ENCODE results near the gene LY9.

LY9 gene

DNA sequence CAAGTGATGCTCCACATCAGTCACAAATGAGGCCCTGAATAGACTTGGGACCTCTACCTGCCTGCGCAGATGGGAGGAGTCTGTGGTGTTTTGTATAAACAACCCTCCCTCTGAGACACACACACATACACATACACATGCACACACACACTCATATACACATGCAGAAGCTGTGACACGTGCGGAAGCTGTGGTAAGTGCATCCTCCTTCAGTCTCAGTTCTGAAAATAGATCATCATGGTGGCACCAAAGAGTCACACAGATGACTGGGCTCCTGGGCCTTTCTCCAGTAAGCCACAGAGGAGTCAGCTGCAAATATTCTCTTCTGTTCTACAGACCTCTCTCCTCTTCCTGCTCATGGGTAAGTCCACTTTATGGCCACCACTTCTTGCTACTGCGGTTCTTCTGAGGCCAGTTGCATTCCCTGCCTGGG, at the start of gene LY9:
Gene LY9, plus strand, starts transcription at position 224 of the 433 bp plus-strand sequence. Its CDS starts 14 bp downstream, at position 238.
- no peak for FAIRE-seq

DNA sequence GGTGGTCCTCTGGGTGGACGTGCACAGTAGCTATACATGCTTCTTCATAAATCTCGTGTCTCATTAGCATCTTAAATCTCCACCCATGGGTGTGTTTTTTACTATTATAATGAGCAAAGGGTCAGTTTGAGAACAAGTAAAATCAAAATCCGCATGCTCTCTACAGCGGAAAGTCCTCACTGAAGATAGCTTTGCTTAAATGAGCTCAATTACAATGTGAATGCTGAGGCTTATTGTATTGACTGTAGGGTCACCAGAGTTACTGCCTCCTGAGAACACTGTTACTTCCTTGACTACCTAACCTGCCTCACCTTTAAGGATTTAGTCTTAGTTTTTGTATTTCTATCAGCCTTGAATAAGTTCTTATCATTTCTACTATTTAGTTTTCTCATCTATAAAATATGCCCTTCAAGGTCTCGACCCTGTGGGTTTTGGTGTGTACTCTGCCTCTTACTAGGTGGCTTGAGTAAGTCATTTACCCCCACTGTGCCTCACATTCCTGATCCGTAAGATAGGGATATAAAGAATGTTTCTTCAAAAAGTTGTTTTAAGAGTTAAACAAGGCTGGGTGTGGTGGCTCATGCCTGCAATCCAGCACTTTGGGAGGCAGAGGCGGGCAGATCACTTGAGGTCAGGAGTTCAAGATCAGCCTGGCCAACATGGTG, 49.0 kb upstream of the LY9 start:
- FAIRE-seq = no peak

DNA sequence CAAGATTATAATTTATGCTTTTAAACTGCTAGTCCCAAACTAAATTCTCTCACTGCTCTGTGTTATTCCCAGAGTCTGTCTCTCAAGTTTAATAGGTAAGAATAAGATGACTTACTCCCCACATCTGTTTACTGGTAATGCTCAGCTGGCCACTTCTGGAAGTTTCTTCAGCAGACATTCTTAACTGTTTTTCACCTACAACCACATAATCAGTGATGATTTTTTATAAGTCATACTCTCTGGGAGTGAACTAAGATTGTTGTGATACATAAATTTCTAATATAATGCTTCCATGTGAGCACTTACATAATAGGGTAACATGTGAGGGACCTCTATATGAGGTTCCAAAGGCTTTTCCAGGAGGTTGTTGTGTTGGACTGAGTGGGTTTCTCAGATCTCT, 48.3 kb upstream of the LY9 start:
- no peak for FAIRE-seq

DNA sequence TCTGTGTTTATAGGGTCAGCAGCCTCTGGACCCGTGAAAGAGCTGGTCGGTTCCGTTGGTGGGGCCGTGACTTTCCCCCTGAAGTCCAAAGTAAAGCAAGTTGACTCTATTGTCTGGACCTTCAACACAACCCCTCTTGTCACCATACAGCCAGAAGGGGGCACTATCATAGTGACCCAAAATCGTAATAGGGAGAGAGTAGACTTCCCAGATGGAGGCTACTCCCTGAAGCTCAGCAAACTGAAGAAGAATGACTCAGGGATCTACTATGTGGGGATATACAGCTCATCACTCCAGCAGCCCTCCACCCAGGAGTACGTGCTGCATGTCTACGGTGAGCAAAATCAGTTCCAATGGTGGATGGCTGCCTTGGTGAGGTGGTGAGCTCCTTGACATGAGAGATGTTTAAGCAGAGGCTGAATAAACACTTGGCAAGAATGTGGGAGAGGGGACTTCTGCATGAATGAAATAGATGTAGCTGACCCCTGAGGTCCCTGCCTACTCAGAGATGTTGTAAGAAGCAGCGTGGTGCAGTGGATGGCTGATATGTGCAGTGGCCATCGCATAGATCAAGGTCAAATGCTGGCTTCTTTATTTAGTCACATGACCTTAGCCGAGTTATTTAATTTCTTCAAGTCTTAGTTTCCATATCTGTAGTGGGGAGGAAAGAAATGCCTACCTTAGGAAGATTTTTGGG, 47.6 kb upstream of the LY9 start:
- no peak for FAIRE-seq

DNA sequence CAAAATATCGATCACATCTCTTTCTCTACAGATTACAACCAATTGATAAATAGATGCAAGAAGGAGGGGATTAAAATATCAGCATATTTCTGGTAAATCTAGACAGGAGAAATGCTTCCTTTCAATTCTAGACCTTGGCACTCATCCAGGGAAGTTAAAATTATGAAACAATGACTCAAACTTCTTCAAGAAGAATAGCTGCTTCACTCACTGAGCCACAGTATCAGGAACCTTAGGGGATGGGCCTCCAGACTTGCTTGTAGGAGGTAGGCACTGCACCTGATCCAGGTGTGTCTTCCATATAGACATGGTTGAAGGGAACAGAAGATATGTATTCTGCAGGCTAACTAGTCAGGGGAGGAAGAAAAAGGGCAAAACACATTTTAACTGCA, 47.1 kb upstream of the LY9 start:
- FAIRE-seq = no peak

GRCh38 chr1:160750608-160751007, 45.4 kb upstream of the LY9 start:
- FAIRE-seq = no peak

DNA sequence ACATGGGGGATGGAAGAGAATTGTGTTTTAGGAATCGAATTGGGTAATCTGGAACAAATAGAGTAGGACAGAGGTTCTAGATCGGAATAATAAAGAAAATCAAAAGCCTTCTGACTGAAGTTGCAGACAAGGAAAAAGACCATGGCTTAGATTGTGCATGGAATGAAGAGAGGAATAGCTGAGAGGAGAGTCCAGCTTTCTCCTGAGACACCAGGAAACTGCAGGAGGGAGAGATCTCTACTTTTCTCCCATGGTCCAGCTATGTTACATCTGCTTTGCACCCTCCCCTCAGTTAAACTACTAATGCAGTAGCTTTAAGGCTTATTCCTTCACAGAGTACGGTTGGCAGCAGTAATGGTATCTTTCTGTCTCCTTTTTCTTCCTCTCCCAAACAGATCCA, 43.6 kb upstream of the LY9 start:
- FAIRE-seq = no peak

DNA sequence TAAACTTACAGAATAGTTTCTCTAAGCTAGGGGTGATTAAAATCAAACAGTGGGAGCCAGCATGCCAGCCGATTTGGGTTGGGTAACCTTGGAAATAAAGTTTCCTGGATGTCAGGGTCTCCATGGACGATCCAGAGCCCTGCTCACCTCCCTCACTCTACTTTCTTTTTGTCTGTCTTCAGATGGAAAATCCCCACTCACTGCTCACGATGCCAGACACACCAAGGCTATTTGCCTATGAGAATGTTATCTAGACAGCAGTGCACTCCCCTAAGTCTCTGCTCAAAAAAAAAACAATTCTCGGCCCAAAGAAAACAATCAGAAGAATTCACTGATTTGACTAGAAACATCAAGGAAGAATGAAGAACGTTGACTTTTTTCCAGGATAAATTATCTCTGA, 43.0 kb upstream of the LY9 start:
- FAIRE-seq = no peak

DNA sequence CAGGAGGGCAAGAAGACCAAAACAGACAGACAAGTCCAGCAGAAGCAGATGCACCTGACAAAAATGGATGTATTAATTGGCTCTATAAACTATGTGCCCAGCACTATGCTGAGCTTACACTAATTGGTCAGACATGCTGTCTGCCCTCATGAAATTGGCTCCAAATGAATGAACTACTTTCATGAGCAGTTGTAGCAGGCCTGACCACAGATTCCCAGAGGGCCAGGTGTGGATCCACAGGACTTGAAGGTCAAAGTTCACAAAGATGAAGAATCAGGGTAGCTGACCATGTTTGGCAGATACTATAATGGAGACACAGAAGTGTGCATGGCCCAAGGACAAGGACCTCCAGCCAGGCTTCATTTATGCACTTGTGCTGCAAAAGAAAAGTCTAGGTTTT, 42.4 kb upstream of the LY9 start:
- FAIRE-seq = no peak

DNA sequence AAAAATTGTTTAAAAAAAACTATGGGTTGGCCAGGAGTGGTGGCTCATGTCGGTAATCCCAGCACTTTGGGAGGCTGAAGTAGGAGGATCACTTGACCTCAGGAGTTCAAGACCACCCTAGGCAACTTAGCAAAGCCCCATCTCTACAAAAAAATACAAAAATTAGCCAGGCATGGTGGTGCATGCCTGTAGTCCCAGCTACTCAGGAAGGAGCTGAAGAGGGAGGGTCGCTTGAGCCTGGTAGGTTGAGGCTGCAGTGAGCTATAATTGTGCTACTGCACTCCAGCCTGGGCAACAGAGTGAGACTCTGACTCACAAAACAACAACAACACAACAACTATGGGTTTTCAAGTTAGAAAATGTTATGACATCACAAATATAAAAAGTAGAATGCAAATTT, 40.5 kb upstream of the LY9 start:
- FAIRE-seq = no peak

DNA sequence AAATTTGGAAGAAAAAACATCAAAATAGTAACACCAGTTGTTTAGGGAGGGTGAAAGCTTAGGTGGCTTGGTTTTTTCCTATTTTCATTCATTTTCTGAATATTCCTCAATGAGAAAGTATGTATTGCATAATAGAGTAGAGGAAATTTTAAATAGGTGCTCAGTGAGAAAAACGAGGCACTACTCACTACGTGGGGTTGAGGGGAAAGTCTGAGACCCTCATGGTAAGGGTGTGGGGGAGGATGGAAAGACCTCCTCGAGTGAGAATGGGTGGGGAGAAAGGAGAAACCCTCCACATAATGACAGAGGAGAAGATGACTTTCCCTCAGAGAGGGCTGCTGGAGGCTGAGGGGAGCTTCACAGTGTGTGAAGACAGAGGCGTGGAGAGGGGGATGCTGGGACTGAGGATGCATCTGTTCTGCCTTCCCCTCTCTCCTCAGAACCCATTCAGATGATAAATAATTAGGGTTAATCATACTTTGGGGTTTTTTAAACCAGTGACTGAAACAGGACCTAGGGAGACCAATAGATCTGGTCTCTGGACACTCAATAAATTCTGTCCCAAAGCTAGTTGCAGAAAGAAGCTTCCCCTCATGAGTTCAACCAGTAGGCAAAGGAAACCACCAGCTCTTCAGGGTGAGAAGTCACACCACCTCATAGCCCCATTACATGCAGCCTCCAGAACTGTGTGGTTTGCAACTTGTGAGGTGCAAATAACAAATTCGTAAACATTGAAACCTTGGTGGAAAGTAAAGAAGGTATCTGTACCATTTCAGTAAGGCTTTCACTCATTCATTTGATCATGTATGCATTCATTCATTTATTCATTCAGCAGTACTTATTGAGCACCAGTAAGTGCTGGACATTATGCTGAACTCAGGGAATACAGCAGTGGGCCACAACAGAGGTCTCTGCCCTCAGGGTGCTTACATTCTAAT, 39.8 kb upstream of the LY9 start:
- no peak for FAIRE-seq

- FAIRE-seq = no peak
Observed at GRCh38 chr1:160756849-160757201, 39.1 kb upstream of the LY9 start.

- no peak for FAIRE-seq
Observed at GRCh38 chr1:160758521-160758920, 37.5 kb upstream of the LY9 start.

DNA sequence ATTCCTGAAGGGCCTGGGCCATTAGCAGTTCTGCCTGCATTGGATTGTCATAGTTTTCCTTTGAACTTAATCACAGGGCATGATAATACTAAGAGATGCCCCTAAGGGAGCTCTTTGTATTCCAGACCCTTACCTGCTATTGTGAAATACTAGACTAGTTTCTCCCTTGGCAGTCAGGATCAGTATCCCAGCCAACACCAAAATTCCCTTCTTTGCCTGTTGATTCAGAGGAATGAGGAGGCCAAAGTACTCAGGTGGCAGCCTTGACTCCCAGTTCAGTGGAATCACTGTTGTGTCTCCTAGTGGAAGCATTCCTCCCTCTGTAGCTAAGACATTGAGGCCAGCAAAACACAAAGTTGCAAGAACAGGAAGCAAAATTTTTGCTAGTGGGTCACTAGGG, 36.2 kb upstream of the LY9 start:
- FAIRE-seq = no peak

DNA sequence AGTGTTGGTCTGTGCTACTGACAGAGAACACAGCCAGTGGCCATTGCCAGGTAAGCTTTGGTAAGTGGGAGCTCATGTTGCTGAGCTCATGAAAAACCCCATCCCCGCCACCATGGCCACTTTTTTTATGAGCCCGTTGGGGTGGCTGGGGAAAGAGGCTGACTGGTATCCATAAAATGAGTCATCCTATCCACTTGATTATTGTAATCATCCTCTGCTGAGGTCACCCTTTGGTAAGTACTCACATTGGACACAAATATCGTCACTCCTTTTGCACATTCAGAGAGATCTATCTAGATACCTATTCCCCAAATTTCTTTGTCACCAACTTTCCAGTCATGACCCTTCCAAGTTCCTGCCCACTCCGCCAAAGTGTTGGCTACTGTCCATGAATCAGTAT, 34.9 kb upstream of the LY9 start:
- no peak for FAIRE-seq

- FAIRE-seq = no peak
Observed at GRCh38 chr1:160761886-160762285, 34.1 kb upstream of the LY9 start.

DNA sequence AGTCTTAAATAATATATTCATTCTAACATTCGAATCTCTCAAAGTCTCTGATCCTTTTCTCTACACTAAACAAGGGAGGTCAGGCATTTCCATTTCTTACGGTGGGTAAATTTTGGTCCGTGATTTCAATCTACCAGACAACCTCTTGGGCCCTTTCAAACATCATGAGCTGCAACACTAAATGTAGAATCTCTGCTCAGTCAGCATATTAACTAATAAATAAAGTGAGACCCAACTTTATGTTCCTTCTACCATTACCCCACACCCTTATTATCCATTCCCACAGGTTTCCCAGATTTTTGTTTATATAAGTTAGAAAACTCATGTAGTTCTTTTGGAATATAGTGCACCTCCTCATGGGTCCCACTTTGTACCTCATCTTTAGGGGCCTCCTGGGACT, 32.0 kb upstream of the LY9 start:
- FAIRE-seq = no peak

GRCh38 chr1:160767395-160768294, 28.3 kb upstream of the LY9 start:
- FAIRE-seq = no peak

DNA sequence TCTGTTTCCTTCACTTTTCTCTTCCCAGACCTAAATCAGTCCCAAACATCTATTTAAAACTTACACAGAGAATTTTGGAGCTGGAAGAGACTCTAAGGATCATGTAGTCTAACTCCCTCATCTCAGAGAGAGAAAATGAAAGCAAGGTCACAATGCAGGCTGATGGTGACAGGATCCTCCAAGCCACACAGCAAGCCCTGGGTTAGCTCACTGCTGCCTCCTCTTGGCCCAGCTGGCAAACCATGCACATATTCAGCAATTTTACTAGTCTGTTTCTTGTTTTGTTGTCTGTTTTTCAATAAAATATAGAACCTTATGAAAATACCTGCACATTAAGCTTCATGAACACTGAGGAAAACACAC, 27.7 kb upstream of the LY9 start:
- no peak for FAIRE-seq

GRCh38 chr1:160772331-160772730, 23.6 kb upstream of the LY9 start:
- FAIRE-seq = no peak

GRCh38 chr1:160773093-160773492, 22.9 kb upstream of the LY9 start:
- no peak for FAIRE-seq

- FAIRE-seq = no peak
Observed at GRCh38 chr1:160774886-160775719, 20.9 kb upstream of the LY9 start.
